Retinal pigment epithelial cell (primary cell): Measurements from ENCODE around the gene STAT6.
"Not testable (repeated sequence)": the region's sequence is repeated elsewhere in the genome, so short reads cannot be mapped to it uniquely, and the experiment has no call there.

Experiments used
- DNase-seq: peaks from one replicate; pipeline ENCODE4 v3.0.0-alpha.2; 2010; ENCODE audit warnings: low read depth
- H3K4me3 ChIP-seq: 2 replicates; pipeline ENCODE4 v1.5.1; 2011; ENCODE audit warnings: mild to moderate bottlenecking, low read length, control low read depth, moderate library complexity
- TF ChIP-seq, protein P1 (sequence below): conservative IDR thresholded peaks from 2 replicates; pipeline ENCODE4 v1.5.1; 2011; ENCODE audit warnings: low read depth, low read length, control low read depth, inconsistent platforms

Gene STAT6

GRCh38 chr12:57063991-57064685, 47.0 kb downstream of the STAT6 start:
- TF ChIP-seq, protein P1, sequence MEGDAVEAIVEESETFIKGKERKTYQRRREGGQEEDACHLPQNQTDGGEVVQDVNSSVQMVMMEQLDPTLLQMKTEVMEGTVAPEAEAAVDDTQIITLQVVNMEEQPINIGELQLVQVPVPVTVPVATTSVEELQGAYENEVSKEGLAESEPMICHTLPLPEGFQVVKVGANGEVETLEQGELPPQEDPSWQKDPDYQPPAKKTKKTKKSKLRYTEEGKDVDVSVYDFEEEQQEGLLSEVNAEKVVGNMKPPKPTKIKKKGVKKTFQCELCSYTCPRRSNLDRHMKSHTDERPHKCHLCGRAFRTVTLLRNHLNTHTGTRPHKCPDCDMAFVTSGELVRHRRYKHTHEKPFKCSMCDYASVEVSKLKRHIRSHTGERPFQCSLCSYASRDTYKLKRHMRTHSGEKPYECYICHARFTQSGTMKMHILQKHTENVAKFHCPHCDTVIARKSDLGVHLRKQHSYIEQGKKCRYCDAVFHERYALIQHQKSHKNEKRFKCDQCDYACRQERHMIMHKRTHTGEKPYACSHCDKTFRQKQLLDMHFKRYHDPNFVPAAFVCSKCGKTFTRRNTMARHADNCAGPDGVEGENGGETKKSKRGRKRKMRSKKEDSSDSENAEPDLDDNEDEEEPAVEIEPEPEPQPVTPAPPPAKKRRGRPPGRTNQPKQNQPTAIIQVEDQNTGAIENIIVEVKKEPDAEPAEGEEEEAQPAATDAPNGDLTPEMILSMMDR, result no peak
- DNase-seq, result no peak
- H3K4me3 ChIP-seq, result no peak overlapping the region

- H3K4me3 ChIP-seq, result no peak overlapping the region
- no peak for DNase-seq
- TF ChIP-seq, protein P1, result no peak
Observed at GRCh38 chr12:57058454-57058853, 52.7 kb downstream of the STAT6 start.

DNA sequence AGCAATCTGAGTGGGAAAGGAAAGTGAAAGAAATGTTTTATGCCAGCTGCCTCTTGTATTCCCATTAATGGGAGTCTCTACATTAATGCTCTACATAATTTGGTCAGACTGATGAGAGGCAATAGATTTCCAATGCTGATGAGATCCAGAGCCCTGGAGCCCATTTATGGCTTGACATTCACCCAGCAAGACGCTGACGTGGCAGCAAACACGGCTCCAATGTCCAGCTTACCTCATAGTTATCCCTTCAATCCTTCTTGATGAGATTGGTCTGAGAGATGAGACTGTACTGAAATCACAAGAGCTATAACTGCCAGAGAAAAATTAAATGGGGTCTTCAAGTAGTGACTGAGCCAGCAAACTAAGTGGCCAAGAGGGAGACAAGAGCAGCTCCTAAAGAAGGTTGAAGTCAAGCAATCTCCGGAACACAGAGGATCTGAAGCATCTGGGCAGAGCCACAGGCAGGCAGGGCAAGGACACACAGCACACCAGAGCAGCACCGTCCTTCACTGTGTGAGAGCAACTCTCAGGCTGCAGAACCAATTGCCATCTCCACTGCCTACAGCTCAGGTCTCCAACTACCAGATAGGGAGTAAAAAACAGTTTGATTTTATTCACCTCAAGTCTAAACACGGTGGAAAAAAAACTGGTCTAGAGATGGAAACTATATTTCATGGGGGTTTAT, 54.0 kb downstream of the STAT6 start:
- no peak for DNase-seq
- H3K4me3 ChIP-seq, result no peak overlapping the region
- TF ChIP-seq, protein P1, result no peak

DNA sequence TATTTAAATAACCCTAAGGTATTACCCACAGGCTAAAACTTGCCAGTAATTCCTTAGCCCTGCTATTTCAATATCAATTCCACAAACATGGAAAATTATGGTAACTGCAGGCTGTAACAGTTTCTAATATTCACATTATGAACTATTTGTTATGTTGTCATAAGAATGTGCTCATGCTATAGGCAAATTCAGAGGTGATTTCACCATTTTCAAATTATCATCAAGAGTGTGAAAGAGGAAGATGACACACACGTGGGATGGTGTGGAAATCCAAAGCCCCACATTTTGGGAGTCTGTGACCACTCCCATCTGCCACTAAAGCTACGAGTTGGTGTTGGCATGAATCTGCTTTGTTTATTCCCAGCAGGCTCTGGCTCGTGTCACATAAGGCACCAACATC, 55.3 kb downstream of the STAT6 start:
- DNase-seq, result no peak
- TF ChIP-seq, protein P1, result no peak

GRCh38 chr12:57053901-57054300, 57.3 kb downstream of the STAT6 start:
- not testable (repeated sequence) for DNase-seq, H3K4me3 ChIP-seq

More for the DNA sequence above, 55.3 kb downstream of the STAT6 start:
- no peak overlapping the region for H3K4me3 ChIP-seq

- not testable (repeated sequence) for DNase-seq, H3K4me3 ChIP-seq
Observed at GRCh38 chr12:57053146-57053545, 58.0 kb downstream of the STAT6 start.

GRCh38 chr12:57051011-57051410, 60.2 kb downstream of the STAT6 start:
- TF ChIP-seq, protein P1, result no peak
- no peak overlapping the region for H3K4me3 ChIP-seq
- DNase-seq, result no peak

GRCh38 chr12:57049890-57050289, 61.3 kb downstream of the STAT6 start, which contains the start of gene MYO1A:
TSS of gene MYO1A (minus strand) at chr12:57050129. CDS start at chr12:57048323, 1,806 bp downstream.
- H3K4me3 ChIP-seq, result no peak within 1 kb of the TSS
- no peak for DNase-seq
- TF ChIP-seq, protein P1, result no peak
